C4-2B (cell line): ENCODE measurements around the gene NPR2.

Experiments
- H3K27ac ChIP-seq: fragments of 450-650 bp; 2 replicates; pipeline ENCODE4 v1.5.1; 2017
- CTCF ChIP-seq: fragments of 450-650 bp; conservative IDR thresholded peaks from 2 replicates; pipeline ENCODE4 v1.5.1; 2017; ENCODE audit warnings: mild to moderate bottlenecking
- ZFX ChIP-seq: fragments of 450-650 bp; IDR thresholded peaks from 2 replicates; pipeline ENCODE4 v1.6.1; 2017

NPR2 gene

GRCh38 chr9:35757226-35757891 is 34.0 kb upstream of the NPR2 start:
- no peak overlapping the region for H3K27ac ChIP-seq
- TF ChIP-seq ZFX (no peak), CTCF (no peak)

- H3K27ac ChIP-seq, result no peak overlapping the region
- no peak for TF ChIP-seq ZFX
- TF ChIP-seq CTCF, result no peak
Observed at GRCh38 chr9:35757892-35758275, 33.5 kb upstream of the NPR2 start.

- H3K27ac ChIP-seq, result no peak overlapping the region
- TF ChIP-seq CTCF, result no peak
- no peak for TF ChIP-seq ZFX
Observed at GRCh38 chr9:35758475-35759050, 32.8 kb upstream of the NPR2 start.

GRCh38 chr9:35759795-35760194 is 31.6 kb upstream of the NPR2 start:
- H3K27ac ChIP-seq, result no peak overlapping the region
- TF ChIP-seq CTCF (no peak), ZFX (no peak)

GRCh38 chr9:35760651-35761050 is 30.7 kb upstream of the NPR2 start:
- no peak overlapping the region for H3K27ac ChIP-seq
- no peak for TF ChIP-seq ZFX
- TF ChIP-seq CTCF, result no peak

GRCh38 chr9:35763181-35763580 is 28.2 kb upstream of the NPR2 start:
- no peak for TF ChIP-seq ZFX
- no peak for TF ChIP-seq CTCF
- H3K27ac ChIP-seq, result no peak overlapping the region

- TF ChIP-seq ZFX, result no peak
- TF ChIP-seq CTCF, result no peak
- no peak overlapping the region for H3K27ac ChIP-seq
Observed at GRCh38 chr9:35763803-35764202, 27.6 kb upstream of the NPR2 start.
